ENCODE measurements around the gene MRPL39. TPM values are rescaled to one million over a fixed set of nuclear protein-coding genes. Genes with fewer than 3 reads are reported as not detected.

Gene MRPL39
- polyA plus RNA-seq, 4 donors: 38.0 to 45.2 (median 41.0) TPM

GRCh38 chr21:25619198-25619597, 11.9 kb upstream of the MRPL39 start:
- DNase-seq (ENCODE audit: low read depth in 4 of 4, low spot score in 2 of 4): no peak

- no peak for DNase-seq (ENCODE audit: low read depth in 4 of 4, low spot score in 2 of 4)
These were observed 8.6 kb upstream of the MRPL39 start for GRCh38 chr21:25615880-25616279.

GRCh38 chr21:25614441-25614840, 7.2 kb upstream of the MRPL39 start:
- DNase-seq (ENCODE audit: low read depth in 4 of 4, low spot score in 2 of 4): no peak

GRCh38 chr21:25608044-25608737, 910 bp upstream of the MRPL39 start:
- peak in 3 of 4 donors; percentile 56 to 73 (median 69) for DNase-seq (ENCODE audit: low read depth in 4 of 4, low spot score in 2 of 4)

DNA sequence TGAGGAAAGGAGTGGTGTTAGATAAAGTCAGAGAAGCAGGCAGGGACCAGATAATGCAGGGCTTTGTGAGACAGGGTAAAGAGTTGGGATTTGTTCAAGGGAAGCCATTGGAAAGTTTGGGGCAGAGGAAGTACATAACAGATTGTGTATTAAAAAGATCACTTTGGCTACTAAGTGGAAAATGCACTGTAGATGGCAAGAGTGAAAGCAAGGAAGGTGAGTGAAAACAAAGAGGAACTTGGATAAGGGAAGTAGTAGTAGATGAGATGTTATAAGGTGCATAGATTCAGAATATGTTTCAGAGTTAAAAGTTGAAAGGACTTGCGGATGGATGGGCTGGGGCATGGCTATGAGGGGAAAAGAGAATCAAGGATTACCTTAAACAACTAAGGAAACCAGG, 17.4 kb downstream of the MRPL39 start:
- DNase-seq (ENCODE audit: low read depth in 4 of 4, low spot score in 2 of 4): no peak

- DNase-seq (ENCODE audit: low read depth in 4 of 4, low spot score in 2 of 4): no peak
These were observed 20.5 kb downstream of the MRPL39 start for GRCh38 chr21:25586791-25587190.

DNA sequence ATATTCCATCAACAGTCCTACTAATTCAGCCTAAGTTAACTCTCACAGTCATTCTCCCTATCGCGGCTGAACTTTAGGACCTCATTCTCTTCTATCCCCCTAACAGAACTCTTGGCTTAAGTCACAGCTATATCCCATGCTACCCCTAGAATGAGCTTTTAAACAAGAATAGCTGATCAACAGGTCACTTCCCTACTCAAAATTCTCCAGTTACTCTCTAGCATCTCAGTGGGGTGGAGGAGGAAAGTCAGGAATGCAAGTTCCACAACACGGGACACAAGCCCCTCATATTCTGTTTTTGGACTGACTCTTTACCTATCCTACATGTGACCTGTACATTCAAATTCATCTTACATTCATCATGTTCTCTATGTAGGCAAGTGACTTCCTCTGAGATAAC, 21.0 kb downstream of the MRPL39 start:
- no peak for DNase-seq (ENCODE audit: low read depth in 4 of 4, low spot score in 2 of 4)

- no peak for DNase-seq (ENCODE audit: low read depth in 4 of 4, low spot score in 2 of 4)
These were observed 22.2 kb downstream of the MRPL39 start for GRCh38 chr21:25584833-25585676.

- no peak for DNase-seq (ENCODE audit: low read depth in 4 of 4, low spot score in 2 of 4)
These were observed 23.7 kb downstream of the MRPL39 start for GRCh38 chr21:25583370-25584130.

- DNase-seq (ENCODE audit: low read depth in 4 of 4, low spot score in 2 of 4): no peak
These were observed 24.4 kb downstream of the MRPL39 start for GRCh38 chr21:25582888-25583287.

GRCh38 chr21:25582164-25582790, 25.0 kb downstream of the MRPL39 start:
- DNase-seq (ENCODE audit: low read depth in 4 of 4, low spot score in 2 of 4): no peak

- no peak for DNase-seq (ENCODE audit: low read depth in 4 of 4, low spot score in 2 of 4)
These were observed 25.7 kb downstream of the MRPL39 start for GRCh38 chr21:25581582-25581981.

GRCh38 chr21:25580912-25581260, 26.4 kb downstream of the MRPL39 start:
- DNase-seq (ENCODE audit: low read depth in 4 of 4, low spot score in 2 of 4): no peak

GRCh38 chr21:25579226-25580013, 27.9 kb downstream of the MRPL39 start:
- DNase-seq (ENCODE audit: low read depth in 4 of 4, low spot score in 2 of 4): no peak

DNA sequence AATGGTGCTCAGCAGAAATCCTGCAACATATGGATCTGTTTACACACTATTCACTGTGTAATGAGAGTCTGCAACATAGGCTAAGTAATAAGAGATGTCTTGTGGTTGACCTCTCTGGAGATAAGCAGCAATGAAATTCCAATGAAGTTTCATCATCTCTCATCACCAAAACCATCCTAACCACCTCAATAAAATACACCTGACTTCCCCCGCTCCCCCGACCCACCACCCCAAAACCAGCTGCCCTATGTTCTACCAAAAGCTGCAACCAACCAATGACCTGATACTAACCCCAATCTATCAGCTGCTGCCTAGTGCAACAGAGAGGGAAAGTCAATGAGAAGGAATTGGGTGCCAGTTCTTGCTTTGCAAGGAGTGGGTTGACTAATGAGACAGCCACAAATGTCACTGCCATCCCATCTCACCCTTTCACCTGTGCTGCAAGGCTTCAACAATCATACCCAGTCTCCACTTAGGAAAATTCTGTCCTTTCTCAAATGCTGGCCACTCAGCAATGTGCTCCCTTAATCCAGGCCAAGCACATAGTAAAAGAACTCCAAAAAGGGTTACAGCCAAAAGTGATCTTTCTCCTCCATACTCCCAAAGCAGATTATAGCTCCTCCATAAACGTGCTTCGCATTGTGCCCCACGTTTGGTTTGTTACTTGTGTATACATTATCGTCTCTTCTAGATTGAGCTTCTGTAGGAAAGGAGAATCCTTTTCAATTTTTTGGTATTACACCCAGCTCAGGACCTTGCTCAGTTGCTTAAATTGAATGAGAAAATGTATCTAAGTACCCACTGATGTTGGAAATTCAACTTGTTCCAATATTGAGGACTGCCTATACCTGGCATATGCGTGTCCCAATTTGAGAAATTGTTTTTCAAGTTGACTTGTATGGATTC, 29.0 kb downstream of the MRPL39 start:
- no peak for DNase-seq (ENCODE audit: low read depth in 4 of 4, low spot score in 2 of 4)

DNA sequence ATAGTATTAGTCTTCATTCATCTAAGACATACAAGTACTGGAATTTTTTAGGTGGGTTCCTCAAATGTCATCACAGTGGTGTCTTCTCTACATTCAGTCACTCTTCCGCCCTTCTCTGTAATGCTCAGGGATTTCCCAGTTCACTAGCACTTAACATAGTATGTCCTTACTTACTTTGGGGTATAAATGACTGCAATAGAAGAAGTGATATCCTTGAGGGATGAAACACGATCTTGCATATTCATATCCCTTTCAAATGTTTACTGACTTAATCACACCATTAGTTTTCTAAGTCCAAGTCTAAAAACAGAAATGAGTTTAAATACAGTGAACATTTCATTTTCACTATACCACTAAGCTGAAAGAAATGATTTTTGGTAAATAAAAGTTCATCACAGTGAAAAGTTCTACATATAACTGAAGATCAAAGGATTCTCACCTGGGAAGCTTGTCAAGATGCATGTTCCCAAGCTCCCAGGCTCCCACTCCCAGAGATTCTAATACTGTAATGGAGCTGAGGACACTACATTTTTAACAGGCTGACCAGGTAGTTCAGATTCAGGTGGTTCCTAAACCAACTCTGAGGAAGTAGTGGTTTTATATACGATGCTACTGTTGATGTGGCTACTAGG, 29.7 kb downstream of the MRPL39 start:
- DNase-seq (ENCODE audit: low read depth in 4 of 4, low spot score in 2 of 4): no peak

- DNase-seq (ENCODE audit: low read depth in 4 of 4, low spot score in 2 of 4): no peak
These were observed 33.7 kb downstream of the MRPL39 start for GRCh38 chr21:25573409-25574206.

DNA sequence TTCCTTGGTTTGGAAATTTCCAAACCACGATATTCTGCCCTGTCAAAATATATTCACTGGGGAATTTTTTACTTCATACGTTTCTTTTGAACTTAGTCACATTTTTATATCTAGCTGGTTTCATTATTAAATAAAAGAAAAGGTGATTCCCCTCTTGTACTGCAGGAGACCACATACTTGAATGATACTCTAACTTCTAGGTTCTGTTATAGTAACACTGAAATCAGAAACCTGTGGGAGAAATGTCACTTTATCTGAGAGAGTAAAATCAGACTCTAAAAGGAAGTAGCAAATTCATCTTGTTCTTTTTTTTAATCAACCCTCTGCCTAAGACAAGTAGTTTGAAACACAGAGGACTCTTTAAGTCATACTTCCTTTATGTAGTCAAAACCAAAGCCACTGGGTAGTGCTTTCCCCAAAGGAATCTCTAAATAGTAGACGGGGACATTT, 34.4 kb downstream of the MRPL39 start:
- DNase-seq (ENCODE audit: low read depth in 4 of 4, low spot score in 2 of 4): no peak
